Osteocyte (in vitro differentiated cells): Measurements from ENCODE around the gene PNPLA4. TPM values are rescaled to one million over a fixed set of nuclear protein-coding genes. Genes with fewer than 3 reads are reported as not detected.

Experiments
- DNase-seq: peaks from one replicate; pipeline ENCODE4 v3.0.0; 2021; ENCODE audit warnings: mixed read lengths; ENCODE audit not compliant: unreplicated experiment; ENCODE audit errors: extremely low spot score
- H3K27ac Mint-ChIP-seq: one replicate; pipeline ENCODE4 v1.8.0; 2021; ENCODE audit warnings: mild to moderate bottlenecking, mixed read lengths; ENCODE audit not compliant: unreplicated experiment
- H3K27me3 Mint-ChIP-seq: one replicate; pipeline ENCODE4 v1.8.0; 2021; ENCODE audit warnings: mixed read lengths; ENCODE audit not compliant: unreplicated experiment
- H3K36me3 Mint-ChIP-seq: one replicate; pipeline ENCODE4 v1.8.0; 2021; ENCODE audit warnings: mixed read lengths; ENCODE audit not compliant: unreplicated experiment
- H3K4me1 Mint-ChIP-seq: one replicate; pipeline ENCODE4 v1.8.0; 2021; ENCODE audit warnings: mixed read lengths; ENCODE audit not compliant: unreplicated experiment
- H3K4me3 Mint-ChIP-seq: one replicate; pipeline ENCODE4 v1.8.0; 2021; ENCODE audit warnings: mild to moderate bottlenecking, moderate library complexity, mixed read lengths; ENCODE audit not compliant: unreplicated experiment
- H3K9me3 Mint-ChIP-seq: one replicate; pipeline ENCODE4 v1.8.0; 2021; ENCODE audit warnings: mixed read lengths; ENCODE audit not compliant: unreplicated experiment
- CTCF ChIP-seq: fragments of 200-600 bp; sonication (generic); IDR thresholded peaks from 2 replicates; pipeline ENCODE4 v1.5.0; 2021; ENCODE audit warnings: antibody characterized with exemption, mild to moderate bottlenecking, moderate library complexity
- total RNA-seq: library from RNA; stranded (reverse); gene quantifications from 2 replicates; pipeline ENCODE4 v1.2.1, GENCODE V29; 2021

Gene PNPLA4
- total RNA-seq, 1 donor from 2014 or later, result 15.6 TPM

GRCh38 chrX:7921750-7922149 is 5.5 kb downstream of the PNPLA4 start:
- peaks cover 9% of the 10 kb centered on the region for H3K4me1 Mint-ChIP-seq
- no peak overlapping the region for H3K27ac Mint-ChIP-seq
- H3K36me3 Mint-ChIP-seq, result no peaks in the 10 kb centered on the region
- no peak for TF ChIP-seq CTCF
- no peaks in the 10 kb centered on the region for H3K27me3 Mint-ChIP-seq
- H3K4me3 Mint-ChIP-seq, result no peak overlapping the region
- DNase-seq, result no peak
- no peaks in the 10 kb centered on the region for H3K9me3 Mint-ChIP-seq

GRCh38 chrX:7908821-7909220 is 18.4 kb downstream of the PNPLA4 start:
- no peak overlapping the region for H3K4me3 Mint-ChIP-seq
- no peak for DNase-seq
- H3K9me3 Mint-ChIP-seq, result no peaks in the 10 kb centered on the region
- TF ChIP-seq CTCF, result no peak
- no peaks in the 10 kb centered on the region for H3K27me3 Mint-ChIP-seq
- H3K27ac Mint-ChIP-seq, result no peak overlapping the region
- peaks cover 5% of the 10 kb centered on the region for H3K36me3 Mint-ChIP-seq
- H3K4me1 Mint-ChIP-seq, result no peaks in the 10 kb centered on the region

GRCh38 chrX:7904562-7904961 is 22.7 kb downstream of the PNPLA4 start:
- Mint-ChIP-seq H3K27ac (no peak overlapping the region), H3K4me3 (no peak overlapping the region), H3K9me3 (no peaks in the 10 kb centered on the region), H3K27me3 (no peaks in the 10 kb centered on the region), H3K4me1 (no peaks in the 10 kb centered on the region), H3K36me3 (peaks cover 10% of the 10 kb centered on the region)
- DNase-seq, result no peak
- no peak for TF ChIP-seq CTCF

- no peak for DNase-seq
- H3K4me1 Mint-ChIP-seq, result peaks cover 2% of the 10 kb centered on the region
- H3K9me3 Mint-ChIP-seq, result peaks cover 7% of the 10 kb centered on the region
- H3K27me3 Mint-ChIP-seq, result no peaks in the 10 kb centered on the region
- H3K4me3 Mint-ChIP-seq, result no peak overlapping the region
- H3K27ac Mint-ChIP-seq, result no peak overlapping the region
- H3K36me3 Mint-ChIP-seq, result peaks cover 3% of the 10 kb centered on the region
- no peak for TF ChIP-seq CTCF
These were observed 35.3 kb downstream of the PNPLA4 start for GRCh38 chrX:7891928-7892327.

GRCh38 chrX:7889680-7890079 is 37.5 kb downstream of the PNPLA4 start:
- no peak for DNase-seq
- Mint-ChIP-seq H3K36me3 (no peaks in the 10 kb centered on the region), H3K4me1 (peaks cover 2% of the 10 kb centered on the region), H3K9me3 (peaks cover 7% of the 10 kb centered on the region), H3K4me3 (no peak overlapping the region), H3K27ac (no peak overlapping the region), H3K27me3 (no peaks in the 10 kb centered on the region)
- no peak for TF ChIP-seq CTCF
